Nephron (organoid): ENCODE data around the gene KIRREL1.

ENCODE experiments used
- H3K27ac Mint-ChIP-seq, 3 experiments: 2 replicates each; pipeline ENCODE4 v1.8.0; 2020; ENCODE audit warnings: mixed read lengths in 3 of 3, mild to moderate bottlenecking in 2 of 3, moderate library complexity in 1 of 3
- H3K27me3 Mint-ChIP-seq: 2 replicates; pipeline ENCODE4 v1.8.0; 2021; ENCODE audit warnings: low read depth, mild to moderate bottlenecking, moderate library complexity, mixed read lengths
- H3K36me3 Mint-ChIP-seq: 2 replicates; pipeline ENCODE4 v1.8.0; 2020; ENCODE audit warnings: low read depth, mixed read lengths
- H3K4me1 Mint-ChIP-seq: 2 replicates; pipeline ENCODE4 v1.8.0; 2020; ENCODE audit warnings: mixed read lengths
- H3K4me3 Mint-ChIP-seq, 3 experiments: 2 replicates each; pipeline ENCODE4 v1.8.0; 2020; ENCODE audit warnings: mild to moderate bottlenecking in 3 of 3, mixed read lengths in 3 of 3, moderate library complexity in 2 of 3
- H3K9me3 Mint-ChIP-seq: 2 replicates; pipeline ENCODE4 v1.8.0; 2020; ENCODE audit warnings: mixed read lengths
- CTCF ChIP-seq, 3 experiments: fragments of 200-600 bp; sonication (generic); IDR thresholded peaks; one replicate each; pipeline ENCODE4 v1.5.0; 2021; ENCODE audit warnings: antibody characterized with exemption in 3 of 3; ENCODE audit not compliant: unreplicated experiment in 3 of 3

The KIRREL1 gene

GRCh38 chr1:157993147-157993917, at the start of gene KIRREL1:
Gene KIRREL1, plus strand, starts transcription at chr1:157993645. Its CDS starts 32 bp downstream, at chr1:157993677.
- peaks cover 5% of the 10 kb centered on the region for H3K36me3 Mint-ChIP-seq
- peak within 1 kb of the TSS; percentile 87 to 98 (median 97) for H3K4me3 Mint-ChIP-seq
- peaks cover 28% of the 10 kb centered on the region for H3K27me3 Mint-ChIP-seq
- peak within 1 kb of the TSS; percentile 96 to 99 (median 98) for H3K27ac Mint-ChIP-seq
- H3K9me3 Mint-ChIP-seq = no peaks in the 10 kb centered on the region
- TF ChIP-seq CTCF (IDR thresholded peaks at IDR 0.05; ENCODE audit: unreplicated experiment in 3 of 3) = no peak
- peaks cover 36% of the 10 kb centered on the region for H3K4me1 Mint-ChIP-seq

- Mint-ChIP-seq H3K4me3 (no peak overlapping the region), H3K27me3 (peaks cover 15% of the 10 kb centered on the region), H3K4me1 (no peaks in the 10 kb centered on the region), H3K9me3 (no peaks in the 10 kb centered on the region), H3K27ac (no peak overlapping the region), H3K36me3 (no peaks in the 10 kb centered on the region)
- no peak for TF ChIP-seq CTCF (IDR thresholded peaks at IDR 0.05; ENCODE audit: unreplicated experiment in 3 of 3)
Measured at GRCh38 chr1:157944663-157945280, 48.7 kb upstream of the KIRREL1 start.

GRCh38 chr1:157948312-157949073, 45.0 kb upstream of the KIRREL1 start:
- H3K4me3 Mint-ChIP-seq = no peak overlapping the region
- H3K27me3 Mint-ChIP-seq = peaks cover 13% of the 10 kb centered on the region
- no peaks in the 10 kb centered on the region for H3K9me3 Mint-ChIP-seq
- TF ChIP-seq CTCF (IDR thresholded peaks at IDR 0.05; ENCODE audit: unreplicated experiment in 3 of 3) = peak; percentile 59 to 68 (median 62)
- H3K4me1 Mint-ChIP-seq = peaks cover 8% of the 10 kb centered on the region
- H3K36me3 Mint-ChIP-seq = no peaks in the 10 kb centered on the region
- H3K27ac Mint-ChIP-seq = no peak overlapping the region

GRCh38 chr1:157949074-157949354, 44.4 kb upstream of the KIRREL1 start:
- Mint-ChIP-seq H3K4me3 (no peak overlapping the region), H3K27me3 (peaks cover 13% of the 10 kb centered on the region), H3K4me1 (peaks cover 8% of the 10 kb centered on the region), H3K36me3 (no peaks in the 10 kb centered on the region), H3K27ac (no peak overlapping the region), H3K9me3 (no peaks in the 10 kb centered on the region)
- TF ChIP-seq CTCF (IDR thresholded peaks at IDR 0.05; ENCODE audit: unreplicated experiment in 3 of 3) = no peak

- no peak for TF ChIP-seq CTCF (IDR thresholded peaks at IDR 0.05; ENCODE audit: unreplicated experiment in 3 of 3)
- Mint-ChIP-seq H3K4me1 (peaks cover 8% of the 10 kb centered on the region), H3K4me3 (no peak overlapping the region)
Measured at GRCh38 chr1:157951230-157951629, 42.2 kb upstream of the KIRREL1 start.

More at GRCh38 chr1:157951230-157951629, 42.2 kb upstream of the KIRREL1 start:
- Mint-ChIP-seq H3K27ac (no peak overlapping the region), H3K36me3 (no peaks in the 10 kb centered on the region), H3K27me3 (peaks cover 12% of the 10 kb centered on the region), H3K9me3 (no peaks in the 10 kb centered on the region)
